Caco-2 (cell line): ENCODE results near the gene PPP1R16B. TPM values are rescaled to one million over a fixed set of nuclear protein-coding genes. Genes with fewer than 3 reads are reported as not detected.

Source experiments
- BruUV-seq: library from RNA; stranded (reverse); fragments of 400-500 nt; replicated peaks from 2 replicates; lab custom pipeline; 2021; lab: Mats Ljungman, UMichigan
- CTCF ChIA-PET: fragments of 300-600 bp; sonication (Branson Sonifier 250); formaldehyde crosslinking; loops from one replicate; lab custom pipeline; 2022; ENCODE audit warnings: antibody characterized with exemption; lab: Charles Lee
- POLR2A ChIA-PET: fragments of 300-600 bp; sonication (Branson Sonifier 250); formaldehyde crosslinking; loops from one replicate; lab custom pipeline; 2022; ENCODE audit warnings: antibody characterized with exemption; lab: Charles Lee
- DNase-seq, 2 experiments: peaks; one replicate each; pipeline versions ENCODE4 v3.0.0 to v3.0.0-alpha.2; 2020 to 2022
- H3K27me3 ChIP-seq: replicated peaks from 2 replicates; pipeline ENCODE4 v1.6.0; 2011; ENCODE audit warnings: low read length; ENCODE audit not compliant: control insufficient read depth, insufficient read depth
- H3K36me3 ChIP-seq: 2 replicates; pipeline ENCODE4 v1.5.1; 2011; ENCODE audit warnings: low read length; ENCODE audit not compliant: control insufficient read depth, insufficient read depth
- H3K4me1 ChIP-seq: fragments of 250-450 bp; sonication (Bioruptor Pico); 2 replicates; pipeline ENCODE4 v1.5.1; 2020; ENCODE audit warnings: mild to moderate bottlenecking
- H3K4me3 ChIP-seq: 2 replicates; pipeline ENCODE4 v1.5.1; 2011; ENCODE audit warnings: low read depth, mild to moderate bottlenecking, control low read depth, low read length
- H3K9me3 ChIP-seq: fragments of 250-450 bp; sonication (Bioruptor Pico); 2 replicates; pipeline ENCODE4 v1.5.1; 2020; ENCODE audit warnings: mild to moderate bottlenecking, moderate library complexity
- H3K27ac Mint-ChIP-seq: one replicate; pipeline ENCODE4 v1.8.0; 2022; ENCODE audit warnings: mixed read lengths; ENCODE audit not compliant: unreplicated experiment
- H3K27me3 Mint-ChIP-seq: one replicate; pipeline ENCODE4 v1.8.0; 2022; ENCODE audit warnings: mixed read lengths; ENCODE audit not compliant: insufficient read depth, unreplicated experiment
- H3K36me3 Mint-ChIP-seq: one replicate; pipeline ENCODE4 v1.8.0; 2022; ENCODE audit warnings: mild to moderate bottlenecking, mixed read lengths; ENCODE audit not compliant: insufficient read depth, unreplicated experiment
- H3K4me1 Mint-ChIP-seq: one replicate; pipeline ENCODE4 v1.8.0; 2022; ENCODE audit warnings: low read depth, mixed read lengths; ENCODE audit not compliant: unreplicated experiment
- H3K4me3 Mint-ChIP-seq: one replicate; pipeline ENCODE4 v1.8.0; 2022; ENCODE audit warnings: mild to moderate bottlenecking, moderate library complexity, mixed read lengths; ENCODE audit not compliant: unreplicated experiment
- H3K9me3 Mint-ChIP-seq: one replicate; pipeline ENCODE4 v1.8.0; 2022; ENCODE audit warnings: mixed read lengths; ENCODE audit not compliant: unreplicated experiment
- CTCF ChIP-seq, 2 experiments: fragments of 200-600 bp in 1 of 2; IDR thresholded peaks; 1 replicate in 1 of 2; 2 replicates in 1 of 2; pipeline versions ENCODE4 v1.5.1 to v1.8.0; 2011 to 2022; ENCODE audit warnings: antibody characterized with exemption in 1 of 2, control low read depth in 1 of 2, inconsistent platforms in 1 of 2, low read depth in 1 of 2, low read length in 1 of 2, mild to moderate bottlenecking in 1 of 2, moderate library complexity in 1 of 2; ENCODE audit not compliant: insufficient read depth in 1 of 2, severe bottlenecking in 1 of 2, unreplicated experiment in 1 of 2
- intact Hi-C: fragments of 100-400 bp; cut with micrococcal nuclease; formaldehyde crosslinking; loops from one replicate; pipeline ENCODE4 v1.10.0; 2022; ENCODE audit not compliant: unreplicated experiment
- total RNA-seq: library from RNA; stranded (reverse); gene quantifications from 2 replicates; pipeline ENCODE4 v1.2.3, GENCODE V29; 2022

The PPP1R16B gene
- total RNA-seq, 1 experiment from 2014 or later: not detected

- Histone ChIP-seq H3K36me3 (0 out of 2 replicates have a peak, but pooled peaks cover 2% of the 10 kb centered on the region), H3K9me3 (no peaks in the 10 kb centered on the region), H3K27me3 (no peaks in the 10 kb centered on the region), H3K4me1 (no peaks in the 10 kb centered on the region), H3K4me3 (no peak overlapping the region)
- H3K9me3 Mint-ChIP-seq: no peaks in the 10 kb centered on the region
- BruUV-seq: no TSS peak
- H3K4me3 Mint-ChIP-seq: no peak overlapping the region
- no peak for DNase-seq
- H3K36me3 Mint-ChIP-seq: peaks cover 6% of the 10 kb centered on the region
- ChIA-PET CTCF (interaction anchor here (0.8 to 1.3 kb wide), 2 partner anchors 116 to 131 kb away, joined by 3 to 4 read pairs; no protein-coding TSS in a partner anchor), POLR2A (no interaction called here)
- no peaks in the 10 kb centered on the region for H3K4me1 Mint-ChIP-seq
- TF ChIP-seq CTCF (IDR thresholded peaks at IDR 0.05; ENCODE audit: insufficient read depth in 1 of 2, low read depth in 1 of 2, low read length in 1 of 2, severe bottlenecking in 1 of 2, unreplicated experiment in 1 of 2): no peak
- intact Hi-C loops: no loop called here
- H3K27me3 Mint-ChIP-seq: no peaks in the 10 kb centered on the region
- H3K27ac Mint-ChIP-seq: no peak overlapping the region
These were observed 40.8 kb upstream of the PPP1R16B start for GRCh38 chr20:38764567-38765318.

- no peaks in the 10 kb centered on the region for H3K4me1 ChIP-seq
- Mint-ChIP-seq H3K4me3 (no peak overlapping the region), H3K36me3 (peaks cover 6% of the 10 kb centered on the region), H3K9me3 (no peaks in the 10 kb centered on the region), H3K4me1 (no peaks in the 10 kb centered on the region), H3K27ac (no peak overlapping the region), H3K27me3 (no peaks in the 10 kb centered on the region)
- no peaks in the 10 kb centered on the region for H3K9me3 ChIP-seq
- no TSS peak for BruUV-seq
- TF ChIP-seq CTCF (IDR thresholded peaks at IDR 0.05; ENCODE audit: insufficient read depth in 1 of 2, low read depth in 1 of 2, low read length in 1 of 2, severe bottlenecking in 1 of 2, unreplicated experiment in 1 of 2): no peak
- intact Hi-C loops: no loop called here
- H3K4me3 ChIP-seq: no peak overlapping the region
- CTCF ChIA-PET: interaction anchor here (0.6 kb wide), 1 partner anchor 247 kb away, joined by 3 read pairs; no protein-coding TSS in a partner anchor
- POLR2A ChIA-PET: no interaction called here
- H3K36me3 ChIP-seq: 0 out of 2 replicates have a peak, but pooled peaks cover 5% of the 10 kb centered on the region
- H3K27me3 ChIP-seq: no peaks in the 10 kb centered on the region
- no peak for DNase-seq
These were observed 39.4 kb upstream of the PPP1R16B start for GRCh38 chr20:38766071-38766470.

- no peaks in the 10 kb centered on the region for H3K4me1 Mint-ChIP-seq
- H3K4me3 Mint-ChIP-seq: no peak overlapping the region
- no peak overlapping the region for H3K4me3 ChIP-seq
- no peaks in the 10 kb centered on the region for H3K9me3 ChIP-seq
- CTCF ChIA-PET: no interaction called here
- no peak for TF ChIP-seq CTCF (IDR thresholded peaks at IDR 0.05; ENCODE audit: insufficient read depth in 1 of 2, low read depth in 1 of 2, low read length in 1 of 2, severe bottlenecking in 1 of 2, unreplicated experiment in 1 of 2)
- H3K36me3 ChIP-seq: peaks cover 4% of the 10 kb centered on the region
- POLR2A ChIA-PET: no interaction called here
- no peaks in the 10 kb centered on the region for H3K4me1 ChIP-seq
- H3K9me3 Mint-ChIP-seq: no peaks in the 10 kb centered on the region
- no TSS peak for BruUV-seq
- H3K36me3 Mint-ChIP-seq: peaks cover 25% of the 10 kb centered on the region
- intact Hi-C loops: no loop called here
- no peak overlapping the region for H3K27ac Mint-ChIP-seq
- no peaks in the 10 kb centered on the region for H3K27me3 Mint-ChIP-seq
- no peak for DNase-seq
- no peaks in the 10 kb centered on the region for H3K27me3 ChIP-seq
These were observed 35.9 kb upstream of the PPP1R16B start for GRCh38 chr20:38769376-38770295.
